Inflammatory macrophage treated with lipopolysaccharide for 4 hours (primary cell): Measurements from ENCODE around the gene SERPINB1.

Experiments
- DNase-seq: peaks from one replicate; pipeline ENCODE4 v3.0.0-alpha.2; 2020

The SERPINB1 gene

DNA sequence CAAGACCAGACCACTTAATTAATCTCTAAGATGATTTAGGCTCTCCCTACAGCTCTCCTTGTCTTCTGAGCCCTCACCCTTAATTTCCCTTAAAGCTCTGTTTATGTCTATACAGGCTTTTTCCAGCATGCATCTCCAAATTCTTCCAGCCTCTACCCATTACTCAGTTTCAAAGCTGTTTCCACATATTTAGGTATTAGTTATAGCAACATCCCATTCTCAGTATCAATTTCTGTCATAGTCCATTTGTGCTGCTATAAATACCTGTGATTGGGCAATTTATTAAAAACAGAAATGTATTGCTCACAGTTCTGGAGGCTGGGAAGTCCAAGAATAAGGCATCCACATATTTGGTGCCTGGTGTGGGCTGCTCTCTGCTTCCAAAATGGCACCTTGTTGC lies 2.3 kb upstream of the SERPINB1 start:
- DNase-seq: peak; percentile 32

- DNase-seq: no peak
Observed at GRCh38 chr6:2843138-2843740, 1.6 kb upstream of the SERPINB1 start.

- DNase-seq: no peak
Observed at GRCh38 chr6:2842139-2842552, 483 bp upstream of the SERPINB1 start.

GRCh38 chr6:2840749-2841061 lies 958 bp downstream of the SERPINB1 start:
- DNase-seq: no peak

GRCh38 chr6:2839982-2840748 lies 1.5 kb downstream of the SERPINB1 start:
- DNase-seq: peak; percentile 57

DNA sequence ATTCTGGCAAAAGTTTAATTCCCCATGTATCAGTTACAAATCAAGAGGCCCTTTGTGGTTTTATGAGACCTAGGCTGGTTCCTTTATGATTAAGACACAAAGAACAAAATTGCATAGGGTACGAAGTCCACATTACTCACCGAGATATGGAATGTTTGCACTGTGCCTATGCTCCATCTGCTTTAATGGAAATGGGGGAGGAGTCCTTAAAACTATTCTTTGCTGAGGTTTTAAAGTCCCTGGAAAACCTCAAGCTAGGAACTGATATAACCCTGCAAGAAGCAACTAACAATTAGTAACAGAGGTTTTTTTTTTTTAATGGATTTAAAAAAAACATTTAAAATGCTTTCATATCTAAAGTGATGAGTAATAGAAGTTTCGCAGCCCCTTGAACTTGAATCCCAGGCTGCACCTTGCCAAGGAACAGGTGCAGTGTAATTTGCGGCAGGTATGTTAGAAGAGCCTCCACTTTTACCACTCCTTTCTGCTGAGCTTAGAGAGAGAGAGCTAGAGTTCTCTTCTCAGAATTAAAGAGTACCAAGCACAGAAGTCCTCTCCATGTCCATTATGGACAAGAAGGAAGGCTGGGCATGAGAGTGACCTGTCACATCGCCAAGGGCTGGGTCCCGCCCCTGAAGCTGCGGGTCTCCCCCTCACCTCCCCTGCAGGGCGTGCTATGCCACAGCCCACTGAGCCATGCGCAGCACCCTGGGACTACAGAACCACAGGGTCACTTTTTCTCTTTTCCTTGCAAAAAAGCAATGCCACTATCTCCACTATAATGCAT lies 2.3 kb downstream of the SERPINB1 start:
- peak; percentile 55 for DNase-seq

- no peak for DNase-seq
Observed at GRCh38 chr6:2838251-2838650, 3.4 kb downstream of the SERPINB1 start.

DNA sequence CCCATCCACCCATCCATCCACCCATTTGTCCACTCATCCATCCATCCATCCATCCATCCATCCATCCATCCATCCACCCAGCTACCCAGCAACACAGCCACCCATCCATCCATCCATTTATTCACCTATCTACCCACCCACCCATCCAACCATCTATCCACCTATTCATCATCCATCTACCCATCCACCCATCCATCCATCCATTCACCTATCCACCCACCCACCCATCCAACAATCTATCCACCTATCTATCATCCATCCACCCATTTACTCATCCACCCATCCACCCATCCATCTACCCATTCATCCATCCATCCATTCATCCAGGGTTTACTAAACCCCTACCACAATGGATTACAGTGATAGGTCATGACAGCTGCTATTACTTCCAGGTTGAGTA lies 7.4 kb downstream of the SERPINB1 start:
- no peak for DNase-seq

DNA sequence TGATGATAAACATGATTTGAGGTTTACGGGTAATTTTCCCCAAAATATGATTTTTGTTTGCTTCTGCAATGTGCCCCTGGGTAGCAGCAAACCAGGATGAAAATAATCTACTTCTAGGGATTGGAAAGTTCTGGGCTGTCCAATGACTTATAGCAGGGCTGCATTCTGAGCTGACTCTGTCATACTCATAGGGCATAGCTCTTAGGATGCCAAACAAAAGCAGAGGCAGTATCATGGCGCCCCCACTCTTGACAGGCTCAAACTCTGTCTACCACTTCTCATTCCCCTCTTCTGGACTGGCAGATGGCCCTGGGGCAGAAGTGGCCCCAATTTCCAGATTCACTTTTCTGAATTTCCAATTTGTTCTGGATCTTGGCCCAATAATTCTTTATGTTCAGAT lies 10.3 kb downstream of the SERPINB1 start:
- no peak for DNase-seq

- no peak for DNase-seq
Observed at GRCh38 chr6:2830183-2830582, 11.5 kb downstream of the SERPINB1 start.

DNA sequence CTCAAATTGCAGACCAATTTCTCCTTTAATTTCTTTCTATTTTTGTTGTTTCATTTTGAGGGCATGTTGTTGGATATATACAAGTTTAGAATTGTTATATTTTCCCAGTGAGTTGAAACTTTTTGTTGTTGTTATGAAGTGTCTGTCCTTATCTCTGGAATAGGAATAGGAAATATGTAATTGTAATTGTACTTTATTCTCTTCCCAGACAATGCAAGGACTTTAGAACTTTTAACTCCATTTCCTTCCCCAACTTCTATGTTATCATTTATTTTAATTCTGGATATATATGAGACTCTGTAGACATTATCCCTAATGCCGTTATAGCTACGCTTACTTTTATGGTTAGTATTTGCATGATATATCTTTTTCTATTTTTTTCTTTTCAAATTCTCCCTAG lies 12.4 kb downstream of the SERPINB1 start:
- DNase-seq: no peak

DNA sequence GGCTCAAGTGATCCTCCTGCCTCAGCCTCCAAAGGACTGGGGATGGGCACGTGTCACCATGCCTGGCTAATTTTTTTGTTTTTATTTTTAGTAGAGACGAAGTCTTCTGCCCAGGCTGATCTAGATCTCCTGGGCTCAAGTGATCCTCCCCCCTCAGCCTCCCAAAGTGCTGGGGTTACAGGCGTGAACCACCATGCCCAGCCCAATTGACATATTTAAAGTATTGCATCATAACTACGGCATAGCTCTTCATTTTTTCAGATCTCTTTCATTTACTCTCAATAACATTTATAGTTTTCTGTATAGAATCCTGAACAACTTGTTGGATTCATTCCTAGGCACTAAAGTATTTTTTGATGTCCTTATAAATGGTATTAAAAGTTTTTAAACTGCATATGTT lies 13.0 kb downstream of the SERPINB1 start:
- DNase-seq: no peak

GRCh38 chr6:2827142-2827541 lies 14.5 kb downstream of the SERPINB1 start:
- no peak for DNase-seq

DNA sequence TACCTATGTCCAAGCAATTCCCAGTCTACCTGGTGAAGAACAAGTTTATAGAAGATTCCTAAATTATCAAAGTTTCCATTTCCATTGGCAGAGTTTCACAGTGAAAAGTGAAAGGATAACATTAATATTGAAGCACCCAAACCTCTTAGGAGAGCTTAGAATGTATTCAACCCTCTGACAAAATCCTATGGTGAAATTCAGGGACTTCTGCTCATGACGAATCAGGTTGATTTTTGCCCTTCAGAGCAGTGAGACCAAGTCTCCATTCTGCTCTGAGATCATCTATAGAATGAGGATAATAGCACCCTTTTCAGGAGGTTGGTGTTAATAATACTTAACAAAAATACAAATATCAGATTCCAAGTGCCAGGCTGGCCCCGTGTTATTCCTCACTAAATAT lies 15.5 kb downstream of the SERPINB1 start:
- peak; percentile 80 for DNase-seq

DNA sequence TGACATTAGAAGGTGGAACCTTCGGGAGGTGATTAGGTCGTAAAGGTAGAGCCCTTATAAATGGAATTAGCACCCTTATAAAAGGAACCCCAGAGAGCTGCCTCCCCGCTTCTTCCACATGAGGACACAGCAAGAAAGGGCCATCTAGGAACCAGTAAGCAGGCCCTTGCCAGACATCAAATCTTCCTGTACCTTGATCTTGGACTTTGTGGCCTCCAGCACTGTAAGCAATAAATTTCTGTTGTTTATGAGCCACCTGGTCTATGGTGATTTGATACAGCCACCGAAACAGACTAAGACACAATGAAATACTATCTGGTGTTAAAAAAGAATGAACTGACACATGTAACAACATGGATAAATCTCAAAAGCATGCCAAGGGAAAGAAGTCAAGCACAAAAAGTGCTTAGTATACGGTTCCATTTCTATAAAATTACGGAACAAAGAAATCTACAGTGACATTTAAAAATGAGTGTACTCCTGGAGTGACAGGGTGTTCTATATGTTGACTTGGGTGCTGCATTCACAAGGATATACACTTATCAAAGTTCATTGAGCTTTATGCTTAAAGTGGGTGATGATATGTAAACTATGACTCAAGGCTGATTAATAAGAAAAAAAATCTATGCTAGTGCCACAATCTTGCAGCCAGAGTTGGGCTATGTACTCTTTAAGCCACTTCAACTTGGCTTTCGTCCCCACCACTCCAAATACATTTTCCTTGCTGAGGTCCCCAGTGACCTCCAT lies 18.4 kb downstream of the SERPINB1 start:
- no peak for DNase-seq

- no peak for DNase-seq
Observed at GRCh38 chr6:2821554-2821953, 20.1 kb downstream of the SERPINB1 start.

DNA sequence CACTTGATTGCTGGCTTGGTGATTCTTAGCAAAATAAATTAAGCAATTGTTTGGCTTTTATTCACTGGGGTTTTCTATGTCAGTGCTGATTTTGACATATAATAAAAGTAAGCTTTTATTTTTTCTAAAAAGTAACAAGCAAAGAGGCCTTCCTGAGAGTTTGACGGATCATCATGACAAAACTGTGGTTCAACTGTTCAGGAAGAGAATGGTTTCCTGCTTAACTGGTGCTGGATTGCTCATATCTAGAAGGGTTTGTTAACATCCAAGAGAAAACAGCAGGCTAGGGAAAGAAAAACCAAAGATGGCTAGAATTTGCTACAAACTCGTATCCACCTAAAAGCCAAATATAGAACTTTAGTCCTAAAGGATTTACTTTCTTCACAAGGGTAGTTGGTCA lies 21.2 kb downstream of the SERPINB1 start:
- DNase-seq: no peak

GRCh38 chr6:2819978-2820377 lies 21.7 kb downstream of the SERPINB1 start:
- DNase-seq: no peak

- DNase-seq: no peak
Observed at GRCh38 chr6:2819115-2819514, 22.5 kb downstream of the SERPINB1 start.

- peak; percentile 59 for DNase-seq
Observed at GRCh38 chr6:2818593-2818992, 23.1 kb downstream of the SERPINB1 start.

- DNase-seq: no peak
Observed at GRCh38 chr6:2817903-2818443, 23.7 kb downstream of the SERPINB1 start.

DNA sequence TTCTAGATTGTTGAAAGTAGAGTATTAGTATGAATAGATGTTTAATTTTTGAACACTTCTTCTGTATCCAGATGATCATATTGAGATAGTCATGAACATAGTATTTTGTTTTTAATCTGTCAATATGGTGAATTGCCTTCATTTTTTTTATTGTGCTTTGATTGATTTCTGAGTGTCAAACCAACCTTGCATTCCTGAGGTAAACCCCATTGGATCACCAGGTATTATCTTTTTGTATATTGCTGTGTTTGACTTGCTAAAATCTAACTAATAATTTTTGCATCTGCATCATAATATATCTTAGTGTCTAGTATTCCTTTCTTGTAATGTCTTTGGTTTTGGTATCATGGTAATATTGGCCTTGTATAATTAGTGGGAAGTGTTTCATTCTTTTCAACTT lies 25.5 kb downstream of the SERPINB1 start:
- no peak for DNase-seq

DNA sequence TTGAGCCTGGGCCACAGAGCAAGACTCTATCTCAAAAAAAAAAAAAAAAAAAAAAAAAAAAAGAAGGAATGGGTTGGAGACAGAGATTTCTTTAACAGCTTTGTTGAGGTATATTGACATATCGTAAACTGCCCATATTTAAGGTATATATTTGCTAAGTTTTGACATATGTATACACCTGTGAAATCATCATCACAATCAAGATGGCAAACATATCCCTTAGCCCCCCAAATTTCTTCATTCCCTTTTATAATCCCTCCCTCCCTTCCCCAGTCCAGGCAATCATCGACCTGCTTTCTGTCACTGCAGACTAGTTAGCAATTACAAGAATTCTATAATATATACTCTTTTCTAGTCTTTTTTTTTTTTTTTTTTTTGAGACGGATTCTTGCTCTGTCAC lies 29.0 kb downstream of the SERPINB1 start:
- DNase-seq: no peak
